ENCODE results near the gene UBASH3A. TPM values are rescaled to one million over a fixed set of nuclear protein-coding genes. Genes with fewer than 3 reads are reported as not detected.

The UBASH3A gene
- polyA plus RNA-seq, 1 of the 3 experiments (the other 2 are of a cell fraction): not detected

DNA sequence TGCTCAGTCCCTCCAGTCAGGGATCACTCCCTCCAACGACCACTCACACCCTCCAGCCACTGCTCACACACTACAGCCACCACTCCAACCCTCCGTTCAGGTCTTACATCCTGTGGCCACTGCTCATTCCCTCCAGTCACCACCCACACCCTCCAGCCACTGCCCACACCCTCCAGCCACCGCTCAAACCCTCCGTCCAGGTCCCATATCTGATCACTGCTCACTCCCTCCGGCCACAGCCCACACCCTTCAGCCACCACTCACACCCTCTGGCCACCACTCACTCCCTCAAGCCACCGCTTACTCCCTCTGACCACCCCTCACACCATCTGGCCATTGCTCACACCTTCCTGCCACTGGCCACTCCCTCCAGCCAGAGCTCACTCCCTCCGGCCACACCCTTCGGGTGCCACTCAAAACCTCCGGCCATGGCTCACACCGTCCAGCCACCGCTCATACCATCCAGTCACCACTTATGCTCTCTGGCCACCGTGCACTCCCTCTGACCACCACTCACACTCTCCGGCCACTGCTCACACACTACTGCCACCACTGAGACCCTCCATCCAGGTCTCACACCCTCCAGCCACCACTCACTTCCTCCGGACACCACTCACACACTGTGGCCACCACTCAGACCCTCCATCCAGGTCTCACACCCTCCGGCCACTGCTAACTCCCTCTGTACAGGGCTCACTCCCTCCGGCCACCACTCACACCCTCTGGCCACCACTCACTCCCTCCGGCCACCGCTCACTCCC is 32.6 kb upstream of the UBASH3A start:
- TF ChIP-seq, protein P1, sequence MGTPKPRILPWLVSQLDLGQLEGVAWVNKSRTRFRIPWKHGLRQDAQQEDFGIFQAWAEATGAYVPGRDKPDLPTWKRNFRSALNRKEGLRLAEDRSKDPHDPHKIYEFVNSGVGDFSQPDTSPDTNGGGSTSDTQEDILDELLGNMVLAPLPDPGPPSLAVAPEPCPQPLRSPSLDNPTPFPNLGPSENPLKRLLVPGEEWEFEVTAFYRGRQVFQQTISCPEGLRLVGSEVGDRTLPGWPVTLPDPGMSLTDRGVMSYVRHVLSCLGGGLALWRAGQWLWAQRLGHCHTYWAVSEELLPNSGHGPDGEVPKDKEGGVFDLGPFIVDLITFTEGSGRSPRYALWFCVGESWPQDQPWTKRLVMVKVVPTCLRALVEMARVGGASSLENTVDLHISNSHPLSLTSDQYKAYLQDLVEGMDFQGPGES (IDR thresholded peaks at IDR 0.05; ENCODE audit: low read depth, low read length): no peak
- TF ChIP-seq TEAD4 (IDR thresholded peaks at IDR 0.05; ENCODE audit: borderline replicate concordance, insufficient read depth) (no peak), YY1 (IDR thresholded peaks at IDR 0.05; ENCODE audit: low read depth) (no peak), FOXM1 (IDR thresholded peaks at IDR 0.05; ENCODE audit: low read depth) (no peak), NFIC (IDR thresholded peaks at IDR 0.05; ENCODE audit: borderline replicate concordance) (no peak)
- TF ChIP-seq, protein P2, sequence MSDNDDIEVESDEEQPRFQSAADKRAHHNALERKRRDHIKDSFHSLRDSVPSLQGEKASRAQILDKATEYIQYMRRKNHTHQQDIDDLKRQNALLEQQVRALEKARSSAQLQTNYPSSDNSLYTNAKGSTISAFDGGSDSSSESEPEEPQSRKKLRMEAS (IDR thresholded peaks at IDR 0.05; ENCODE audit: low read depth): no peak
- TF ChIP-seq, protein P3, sequence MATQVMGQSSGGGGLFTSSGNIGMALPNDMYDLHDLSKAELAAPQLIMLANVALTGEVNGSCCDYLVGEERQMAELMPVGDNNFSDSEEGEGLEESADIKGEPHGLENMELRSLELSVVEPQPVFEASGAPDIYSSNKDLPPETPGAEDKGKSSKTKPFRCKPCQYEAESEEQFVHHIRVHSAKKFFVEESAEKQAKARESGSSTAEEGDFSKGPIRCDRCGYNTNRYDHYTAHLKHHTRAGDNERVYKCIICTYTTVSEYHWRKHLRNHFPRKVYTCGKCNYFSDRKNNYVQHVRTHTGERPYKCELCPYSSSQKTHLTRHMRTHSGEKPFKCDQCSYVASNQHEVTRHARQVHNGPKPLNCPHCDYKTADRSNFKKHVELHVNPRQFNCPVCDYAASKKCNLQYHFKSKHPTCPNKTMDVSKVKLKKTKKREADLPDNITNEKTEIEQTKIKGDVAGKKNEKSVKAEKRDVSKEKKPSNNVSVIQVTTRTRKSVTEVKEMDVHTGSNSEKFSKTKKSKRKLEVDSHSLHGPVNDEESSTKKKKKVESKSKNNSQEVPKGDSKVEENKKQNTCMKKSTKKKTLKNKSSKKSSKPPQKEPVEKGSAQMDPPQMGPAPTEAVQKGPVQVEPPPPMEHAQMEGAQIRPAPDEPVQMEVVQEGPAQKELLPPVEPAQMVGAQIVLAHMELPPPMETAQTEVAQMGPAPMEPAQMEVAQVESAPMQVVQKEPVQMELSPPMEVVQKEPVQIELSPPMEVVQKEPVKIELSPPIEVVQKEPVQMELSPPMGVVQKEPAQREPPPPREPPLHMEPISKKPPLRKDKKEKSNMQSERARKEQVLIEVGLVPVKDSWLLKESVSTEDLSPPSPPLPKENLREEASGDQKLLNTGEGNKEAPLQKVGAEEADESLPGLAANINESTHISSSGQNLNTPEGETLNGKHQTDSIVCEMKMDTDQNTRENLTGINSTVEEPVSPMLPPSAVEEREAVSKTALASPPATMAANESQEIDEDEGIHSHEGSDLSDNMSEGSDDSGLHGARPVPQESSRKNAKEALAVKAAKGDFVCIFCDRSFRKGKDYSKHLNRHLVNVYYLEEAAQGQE (IDR thresholded peaks at IDR 0.05; ENCODE audit: low read depth, low read length): no peak
- no peak for DNase-seq
- Histone ChIP-seq H3K27me3 (ENCODE audit: insufficient read depth) (no peaks in the 10 kb centered on the region), H3F3A (replicated peaks; ENCODE audit: insufficient read depth) (no peaks in the 10 kb centered on the region), H3K79me2 (ENCODE audit: insufficient read depth) (no peaks in the 10 kb centered on the region), H3K4me3 (ENCODE audit: low read depth in 2 of 2, low read length in 1 of 2) (no peak overlapping the region), H3K27ac (ENCODE audit: low read depth in 2 of 2, low read length in 1 of 2) (no peak overlapping the region), H4K20me1 (ENCODE audit: insufficient read depth) (no peaks in the 10 kb centered on the region), H3K4me2 (no peak overlapping the region), H2AFZ (ENCODE audit: low read depth) (no peak overlapping the region), H3K9me2 (no peaks in the 10 kb centered on the region), H3K4me1 (ENCODE audit: control insufficient read depth in 1 of 2, insufficient read depth in 2 of 2, low read depth in 1 of 2, low read length in 1 of 2) (no peaks in the 10 kb centered on the region), H3K9ac (no peak overlapping the region), H3K36me3 (replicated peaks in 1 of 2; ENCODE audit: control insufficient read depth in 1 of 2, insufficient read depth in 2 of 2, low read length in 1 of 2) (no peaks in the 10 kb centered on the region), H3K9me3 (no peaks in the 10 kb centered on the region)
- 54% methylated on average over 18 of the region's 18 CpGs for WGBS (ENCODE audit: low lambda C conversion rate)
- POLR2A ChIA-PET: no interaction called here
- CTCF ChIA-PET: interaction anchor here (0.8 kb wide), 1 partner anchor 26 kb away, joined by 3 read pairs; no protein-coding TSS in a partner anchor

DNA sequence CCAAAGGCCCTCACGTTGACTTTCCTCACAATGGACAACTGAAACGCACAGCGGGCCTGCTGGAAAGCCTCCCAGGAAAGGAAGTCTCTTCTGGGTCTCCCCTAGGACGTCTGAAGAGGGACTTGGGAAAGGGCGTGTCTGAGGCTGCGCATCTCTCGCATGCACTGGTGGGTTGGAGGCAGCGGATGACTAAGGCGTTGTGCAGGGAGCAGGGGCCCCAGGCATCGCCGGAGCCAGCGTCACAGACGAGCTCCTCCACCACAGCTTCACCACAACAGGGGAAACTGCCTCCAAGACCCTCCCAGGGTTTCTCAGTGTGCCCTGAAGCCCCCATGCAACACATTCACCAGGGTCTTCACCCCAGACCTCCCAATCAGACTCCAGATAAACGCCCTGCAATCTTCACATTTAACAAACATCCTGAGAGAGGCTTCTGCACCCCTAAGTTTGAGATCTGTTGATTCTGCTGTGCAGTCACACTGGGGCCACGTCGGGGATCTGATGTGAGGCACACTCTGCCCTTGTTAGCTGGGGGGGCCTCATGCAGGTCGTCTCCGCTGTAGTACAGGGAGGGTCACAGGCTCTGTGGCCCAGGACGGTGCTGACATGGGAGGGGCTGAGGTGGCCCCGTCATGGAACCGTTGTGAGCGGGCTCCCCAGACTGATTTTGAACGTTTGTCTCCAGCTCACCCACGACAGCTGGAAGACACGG is 30.4 kb upstream of the UBASH3A start:
- no peak for DNase-seq
- no peaks in the 10 kb centered on the region for H3K27me3 ChIP-seq (ENCODE audit: insufficient read depth)
- ChIA-PET CTCF (interaction anchor here (1.5 kb wide), 1 partner anchor 64 kb away, joined by 4 read pairs; no protein-coding TSS in a partner anchor), POLR2A (no interaction called here)
- no peak overlapping the region for H3K9ac ChIP-seq
- H3K4me1 ChIP-seq (ENCODE audit: control insufficient read depth in 1 of 2, insufficient read depth in 2 of 2, low read depth in 1 of 2, low read length in 1 of 2): no peaks in the 10 kb centered on the region
- H4K20me1 ChIP-seq (ENCODE audit: insufficient read depth): no peaks in the 10 kb centered on the region
- no peaks in the 10 kb centered on the region for H3K9me3 ChIP-seq
- H3K4me3 ChIP-seq (ENCODE audit: low read depth in 2 of 2, low read length in 1 of 2): no peak overlapping the region
- TF ChIP-seq TEAD4 (IDR thresholded peaks at IDR 0.05; ENCODE audit: borderline replicate concordance, insufficient read depth) (no peak), GATA2 (CRISPR knock-in tag; IDR thresholded peaks at IDR 0.05) (no peak), FOXM1 (IDR thresholded peaks at IDR 0.05; ENCODE audit: low read depth) (no peak), GABPA (IDR thresholded peaks at IDR 0.05; ENCODE audit: low read depth) (no peak), SIN3A (IDR thresholded peaks at IDR 0.05; ENCODE audit: borderline replicate concordance, low read depth, low read length) (no peak), EZH2phosphoT487 (IDR thresholded peaks at IDR 0.05; ENCODE audit: borderline replicate concordance, low read depth) (no peak)
- TF ChIP-seq, protein P4, sequence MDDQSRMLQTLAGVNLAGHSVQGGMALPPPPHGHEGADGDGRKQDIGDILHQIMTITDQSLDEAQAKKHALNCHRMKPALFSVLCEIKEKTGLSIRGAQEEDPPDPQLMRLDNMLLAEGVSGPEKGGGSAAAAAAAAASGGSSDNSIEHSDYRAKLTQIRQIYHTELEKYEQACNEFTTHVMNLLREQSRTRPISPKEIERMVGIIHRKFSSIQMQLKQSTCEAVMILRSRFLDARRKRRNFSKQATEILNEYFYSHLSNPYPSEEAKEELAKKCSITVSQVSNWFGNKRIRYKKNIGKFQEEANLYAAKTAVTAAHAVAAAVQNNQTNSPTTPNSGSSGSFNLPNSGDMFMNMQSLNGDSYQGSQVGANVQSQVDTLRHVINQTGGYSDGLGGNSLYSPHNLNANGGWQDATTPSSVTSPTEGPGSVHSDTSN (IDR thresholded peaks at IDR 0.05): no peak
- no peaks in the 10 kb centered on the region for H3F3A ChIP-seq (replicated peaks; ENCODE audit: insufficient read depth)
- no peak overlapping the region for H3K27ac ChIP-seq (ENCODE audit: low read depth in 2 of 2, low read length in 1 of 2)
- no peaks in the 10 kb centered on the region for H3K79me2 ChIP-seq (ENCODE audit: insufficient read depth)
- H3K9me2 ChIP-seq: no peaks in the 10 kb centered on the region
- no peak overlapping the region for H3K4me2 ChIP-seq
- WGBS (ENCODE audit: low lambda C conversion rate): 54% methylated on average over 15 of the region's 25 CpGs
- no peaks in the 10 kb centered on the region for H3K36me3 ChIP-seq (replicated peaks in 1 of 2; ENCODE audit: control insufficient read depth in 1 of 2, insufficient read depth in 2 of 2, low read length in 1 of 2)
- H2AFZ ChIP-seq (ENCODE audit: low read depth): no peak overlapping the region
